RWPE2 (cell line): ENCODE measurements around the gene MYO1E.

Experiments
- ATAC-seq: fragments of 200-7000 bp; cut with Tn5 transposase; 3 replicates; pipeline ENCODE4 v1.9.1; 2021; ENCODE audit warnings: low read depth
- DNase-seq: peaks from one replicate; pipeline ENCODE4 v3.0.0-alpha.2; 2020; ENCODE audit warnings: low spot score
- H3K27ac ChIP-seq: fragments of 450-650 bp; 2 replicates; pipeline ENCODE4 v1.5.1; 2017; ENCODE audit warnings: mild to moderate bottlenecking; ENCODE audit not compliant: poor library complexity, severe bottlenecking
- H3K27me3 ChIP-seq: fragments of 250-450 bp; sonication (Bioruptor Pico); 2 replicates; pipeline ENCODE4 v1.5.1; 2021; ENCODE audit warnings: mild to moderate bottlenecking, moderate library complexity; ENCODE audit not compliant: insufficient read depth, poor library complexity, severe bottlenecking
- H3K36me3 ChIP-seq: fragments of 250-450 bp; sonication (Bioruptor Pico); 2 replicates; pipeline ENCODE4 v1.5.1; 2020; ENCODE audit warnings: low read depth, mild to moderate bottlenecking, moderate library complexity
- H3K4me1 ChIP-seq: fragments of 250-450 bp; sonication (Bioruptor Pico); 2 replicates; pipeline ENCODE4 v1.5.1; 2021; ENCODE audit warnings: mild to moderate bottlenecking, moderate library complexity; ENCODE audit not compliant: insufficient read depth, poor library complexity, severe bottlenecking
- H3K4me3 ChIP-seq: fragments of 250-450 bp; sonication (Bioruptor Pico); 2 replicates; pipeline ENCODE4 v1.5.1; 2021; ENCODE audit warnings: mild to moderate bottlenecking, moderate library complexity; ENCODE audit not compliant: severe bottlenecking
- H3K9me3 ChIP-seq: fragments of 250-450 bp; sonication (Bioruptor Pico); 2 replicates; pipeline ENCODE4 v1.5.1; 2021; ENCODE audit warnings: mild to moderate bottlenecking, moderate library complexity; ENCODE audit not compliant: severe bottlenecking
- CTCF ChIP-seq: fragments of 450-650 bp; IDR thresholded peaks from one replicate; pipeline ENCODE4 v1.5.1; 2017; ENCODE audit warnings: mild to moderate bottlenecking, moderate library complexity; ENCODE audit not compliant: poor library complexity, severe bottlenecking

The MYO1E gene

GRCh38 chr15:59256482-59256881 is 116.2 kb downstream of the MYO1E start:
- no peaks in the 10 kb centered on the region for H3K27me3 ChIP-seq
- ATAC-seq (peak; percentile 73), DNase-seq (no peak)
- H3K4me1 ChIP-seq, result peaks cover 22% of the 10 kb centered on the region
- no peaks in the 10 kb centered on the region for H3K9me3 ChIP-seq
- H3K27ac ChIP-seq, result peak overlapping the region; percentile 53
- no peak for TF ChIP-seq CTCF
- peaks cover 83% of the 10 kb centered on the region for H3K36me3 ChIP-seq
- H3K4me3 ChIP-seq, result no peak overlapping the region

- peak overlapping the region; percentile 53 for H3K27ac ChIP-seq
- ATAC-seq, result peak; percentile 74
- H3K4me3 ChIP-seq, result no peak overlapping the region
- peaks cover 26% of the 10 kb centered on the region for H3K4me1 ChIP-seq
- no peak for DNase-seq
- TF ChIP-seq CTCF, result no peak
- H3K9me3 ChIP-seq, result no peaks in the 10 kb centered on the region
- H3K36me3 ChIP-seq, result peaks cover 85% of the 10 kb centered on the region
- H3K27me3 ChIP-seq, result no peaks in the 10 kb centered on the region
These were observed 116.9 kb downstream of the MYO1E start for GRCh38 chr15:59255680-59256336.

GRCh38 chr15:59252137-59252536 is 120.5 kb downstream of the MYO1E start:
- Histone ChIP-seq H3K27ac (no peak overlapping the region), H3K4me1 (peaks cover 25% of the 10 kb centered on the region), H3K9me3 (no peaks in the 10 kb centered on the region), H3K4me3 (no peak overlapping the region), H3K27me3 (no peaks in the 10 kb centered on the region), H3K36me3 (peaks cover 64% of the 10 kb centered on the region)
- no peak for TF ChIP-seq CTCF
- ATAC-seq (no peak), DNase-seq (no peak)

- H3K4me3 ChIP-seq, result no peak overlapping the region
- ATAC-seq, result no peak
- no peak for TF ChIP-seq CTCF
These were observed 121.4 kb downstream of the MYO1E start for GRCh38 chr15:59251001-59251845.

More at GRCh38 chr15:59251001-59251845, 121.4 kb downstream of the MYO1E start:
- Histone ChIP-seq H3K27me3 (no peaks in the 10 kb centered on the region), H3K9me3 (no peaks in the 10 kb centered on the region), H3K27ac (peak overlapping the region; percentile 10), H3K4me1 (peaks cover 16% of the 10 kb centered on the region), H3K36me3 (peaks cover 72% of the 10 kb centered on the region)
- no peak for DNase-seq
